ENCODE results near the gene RAB8B.

Gene RAB8B

DNA sequence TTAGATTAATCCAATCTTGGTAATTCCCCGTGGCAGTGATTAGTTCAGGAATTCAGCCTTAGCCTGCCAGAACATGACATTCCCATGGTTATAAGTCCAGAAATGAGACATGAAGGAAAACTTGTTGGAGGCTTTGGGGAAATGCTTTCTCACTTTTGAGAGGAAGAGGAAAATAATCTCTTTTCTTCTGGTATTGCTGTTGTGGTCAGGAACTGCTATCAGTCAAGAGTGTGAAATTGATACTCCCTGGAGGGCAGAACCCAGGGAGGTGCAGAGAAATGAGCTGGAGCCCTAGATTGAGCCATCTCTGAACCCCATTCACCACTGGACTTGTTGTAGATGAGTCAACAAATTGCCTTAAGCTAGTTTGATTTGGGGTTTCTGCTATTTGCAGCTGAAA lies 49.4 kb downstream of the RAB8B start:
- WGBS (ENCODE audit: insufficient coverage) = no CpG with 5 or more reads among the region's 1 CpG
- peak in 2 of 3 donors; percentile 44 to 61 for DNase-seq
- H3K36me3 ChIP-seq (ENCODE audit: control insufficient read depth in 4 of 4, insufficient read depth in 4 of 4, low read length in 3 of 4) = peaks cover 0 to 4% (median 3%) of the 10 kb centered on the region in 4 experiments
- no peak overlapping the region for H3K4me3 ChIP-seq (ENCODE audit: control insufficient read depth in 1 of 7, extremely low read depth in 1 of 7, insufficient read depth in 4 of 7, low read depth in 2 of 7, low read length in 6 of 7)
- no peak overlapping the region for H3K27ac ChIP-seq (ENCODE audit: insufficient read depth in 1 of 2, low read depth in 1 of 2, low read length in 2 of 2, poor library complexity in 1 of 2, severe bottlenecking in 2 of 2)
- peaks cover 5 to 21% (median 16%) of the 10 kb centered on the region in 4 experiments for H3K4me1 ChIP-seq (ENCODE audit: control extremely low read depth in 1 of 4, control insufficient read depth in 4 of 4, insufficient read depth in 4 of 4, low read length in 3 of 4)
- H3K9me3 ChIP-seq (ENCODE audit: control extremely low read depth in 1 of 5, control insufficient read depth in 4 of 5, insufficient read depth in 2 of 5, low read depth in 1 of 5, low read length in 4 of 5) = peaks cover 0 to 6% (median 0%) of the 10 kb centered on the region in 5 experiments
- no peaks in the 10 kb centered on the region for H3K27me3 ChIP-seq (replicated peaks in 2 of 5; ENCODE audit: control insufficient read depth in 4 of 5, insufficient read depth in 5 of 5, low read length in 4 of 5)
- ChIA-PET CTCF (interaction anchor here (0.6 to 2.7 kb wide), 6 partner anchors 10 to 191 kb away, joined by 3 to 6 read pairs (median 4); no protein-coding TSS in a partner anchor), POLR2A (interaction anchor here (0.6 to 0.7 kb wide), 2 partner anchors 30 to 40 kb away, joined by 4 to 6 read pairs; no protein-coding TSS in a partner anchor)

DNA sequence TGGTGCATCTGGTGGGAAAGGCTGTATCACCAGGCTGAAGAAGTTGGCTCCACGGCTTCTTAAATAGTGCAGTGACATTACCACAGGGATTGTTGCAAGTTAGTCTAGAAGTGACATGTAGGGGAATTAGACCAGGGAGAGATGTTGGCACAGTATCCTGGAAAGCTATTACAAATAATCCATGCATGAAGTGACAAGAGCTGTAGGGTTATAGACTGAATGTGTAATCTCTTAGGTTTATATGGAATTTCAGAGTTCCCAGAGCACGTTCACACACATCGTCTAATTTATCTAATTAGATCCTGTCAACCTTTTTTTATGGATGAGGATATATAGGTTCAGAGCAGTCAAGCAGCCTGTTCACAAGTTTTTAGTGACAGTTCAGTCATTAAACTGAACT lies 50.7 kb downstream of the RAB8B start:
- Histone ChIP-seq H3K27me3 (replicated peaks in 2 of 5; ENCODE audit: control insufficient read depth in 4 of 5, insufficient read depth in 5 of 5, low read length in 4 of 5) (no peaks in the 10 kb centered on the region), H3K9me3 (ENCODE audit: control extremely low read depth in 1 of 5, control insufficient read depth in 4 of 5, insufficient read depth in 2 of 5, low read depth in 1 of 5, low read length in 4 of 5) (peaks cover 0 to 6% (median 0%) of the 10 kb centered on the region in 5 experiments), H3K4me3 (ENCODE audit: control insufficient read depth in 1 of 7, extremely low read depth in 1 of 7, insufficient read depth in 4 of 7, low read depth in 2 of 7, low read length in 6 of 7) (no peak overlapping the region), H3K4me1 (ENCODE audit: control extremely low read depth in 1 of 4, control insufficient read depth in 4 of 4, insufficient read depth in 4 of 4, low read length in 3 of 4) (peaks cover 0 to 13% (median 7%) of the 10 kb centered on the region in 4 experiments), H3K36me3 (ENCODE audit: control insufficient read depth in 4 of 4, insufficient read depth in 4 of 4, low read length in 3 of 4) (peaks cover 0 to 4% (median 2%) of the 10 kb centered on the region in 4 experiments), H3K27ac (ENCODE audit: insufficient read depth in 1 of 2, low read depth in 1 of 2, low read length in 2 of 2, poor library complexity in 1 of 2, severe bottlenecking in 2 of 2) (no peak overlapping the region)
- no peak for DNase-seq
- POLR2A ChIA-PET = no interaction called here
- 100% methylated on average over 1 of the region's 3 CpGs for WGBS (ENCODE audit: insufficient coverage)
- CTCF ChIA-PET = interaction anchor here (0.6 to 0.7 kb wide), 2 partner anchors 36 to 38 kb away, joined by 3 read pairs; no protein-coding TSS in a partner anchor

DNA sequence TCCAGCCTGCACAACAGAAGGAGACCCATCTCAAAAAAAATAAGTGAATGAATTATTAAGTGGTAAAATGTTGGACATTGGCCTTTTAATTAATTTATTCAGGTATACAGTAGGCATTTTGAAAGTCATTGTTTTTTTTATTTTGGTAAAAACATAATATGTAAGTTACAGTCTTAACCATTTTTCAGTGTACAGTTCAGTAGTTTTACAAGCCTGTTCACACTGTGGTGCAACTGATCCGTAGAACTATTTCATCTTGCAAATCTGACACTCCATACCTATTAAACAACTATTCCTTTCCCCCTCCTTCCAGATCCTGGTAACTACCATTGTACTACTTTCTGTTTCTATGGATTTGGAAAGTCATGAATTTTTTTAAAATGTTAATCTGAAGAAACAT lies 51.9 kb downstream of the RAB8B start:
- Histone ChIP-seq H3K4me1 (ENCODE audit: control extremely low read depth in 1 of 4, control insufficient read depth in 4 of 4, insufficient read depth in 4 of 4, low read length in 3 of 4) (peaks cover 0 to 13% (median 7%) of the 10 kb centered on the region in 4 experiments), H3K27me3 (replicated peaks in 2 of 5; ENCODE audit: control insufficient read depth in 4 of 5, insufficient read depth in 5 of 5, low read length in 4 of 5) (no peaks in the 10 kb centered on the region), H3K4me3 (ENCODE audit: control insufficient read depth in 1 of 7, extremely low read depth in 1 of 7, insufficient read depth in 4 of 7, low read depth in 2 of 7, low read length in 6 of 7) (no peak overlapping the region), H3K36me3 (ENCODE audit: control insufficient read depth in 4 of 4, insufficient read depth in 4 of 4, low read length in 3 of 4) (peaks cover 0 to 6% (median 4%) of the 10 kb centered on the region in 4 experiments), H3K27ac (ENCODE audit: insufficient read depth in 1 of 2, low read depth in 1 of 2, low read length in 2 of 2, poor library complexity in 1 of 2, severe bottlenecking in 2 of 2) (no peak overlapping the region), H3K9me3 (ENCODE audit: control extremely low read depth in 1 of 5, control insufficient read depth in 4 of 5, insufficient read depth in 2 of 5, low read depth in 1 of 5, low read length in 4 of 5) (peaks cover 0 to 6% (median 0%) of the 10 kb centered on the region in 5 experiments)
- POLR2A ChIA-PET = interaction anchor here (0.5 kb wide), 1 partner anchor 11 kb away, joined by 3 read pairs; no protein-coding TSS in a partner anchor
- CTCF ChIA-PET = no interaction called here
- no CpG with 5 or more reads among the region's 1 CpG for WGBS (ENCODE audit: insufficient coverage)
- no peak for DNase-seq

DNA sequence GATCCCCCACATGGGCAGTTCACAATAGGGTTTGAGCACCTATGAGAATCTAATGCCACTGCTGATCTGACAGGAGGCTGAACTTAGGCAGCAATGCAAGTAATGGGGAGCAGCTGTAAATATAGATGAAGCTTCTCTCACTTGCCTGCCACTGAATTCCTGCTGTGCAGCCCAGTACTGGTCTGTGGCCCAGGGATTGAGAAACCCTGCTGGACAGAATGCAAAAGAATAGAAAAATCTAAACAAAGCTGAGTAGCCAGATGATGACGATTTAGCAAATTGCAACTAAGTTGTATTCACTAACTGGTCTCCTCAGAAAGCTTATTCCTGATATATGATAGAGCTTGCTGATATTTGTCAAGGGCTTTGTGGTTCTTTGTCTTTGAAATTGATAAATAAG lies 53.7 kb downstream of the RAB8B start:
- H3K27ac ChIP-seq (ENCODE audit: insufficient read depth in 1 of 2, low read depth in 1 of 2, low read length in 2 of 2, poor library complexity in 1 of 2, severe bottlenecking in 2 of 2) = no peak overlapping the region
- POLR2A ChIA-PET = no interaction called here
- no peaks in the 10 kb centered on the region for H3K27me3 ChIP-seq (replicated peaks in 2 of 5; ENCODE audit: control insufficient read depth in 4 of 5, insufficient read depth in 5 of 5, low read length in 4 of 5)
- CTCF ChIA-PET = no interaction called here
- DNase-seq = no peak
- H3K36me3 ChIP-seq (ENCODE audit: control insufficient read depth in 4 of 4, insufficient read depth in 4 of 4, low read length in 3 of 4) = peaks cover 0 to 16% (median 9%) of the 10 kb centered on the region in 4 experiments
- H3K4me3 ChIP-seq (ENCODE audit: control insufficient read depth in 1 of 7, extremely low read depth in 1 of 7, insufficient read depth in 4 of 7, low read depth in 2 of 7, low read length in 6 of 7) = no peak overlapping the region
- 100% methylated on average over 1 of the region's 1 CpG for WGBS (ENCODE audit: insufficient coverage)
- peaks cover 0 to 11% (median 7%) of the 10 kb centered on the region in 4 experiments for H3K4me1 ChIP-seq (ENCODE audit: control extremely low read depth in 1 of 4, control insufficient read depth in 4 of 4, insufficient read depth in 4 of 4, low read length in 3 of 4)
- H3K9me3 ChIP-seq (ENCODE audit: control extremely low read depth in 1 of 5, control insufficient read depth in 4 of 5, insufficient read depth in 2 of 5, low read depth in 1 of 5, low read length in 4 of 5) = peaks cover 0 to 6% (median 0%) of the 10 kb centered on the region in 5 experiments

DNA sequence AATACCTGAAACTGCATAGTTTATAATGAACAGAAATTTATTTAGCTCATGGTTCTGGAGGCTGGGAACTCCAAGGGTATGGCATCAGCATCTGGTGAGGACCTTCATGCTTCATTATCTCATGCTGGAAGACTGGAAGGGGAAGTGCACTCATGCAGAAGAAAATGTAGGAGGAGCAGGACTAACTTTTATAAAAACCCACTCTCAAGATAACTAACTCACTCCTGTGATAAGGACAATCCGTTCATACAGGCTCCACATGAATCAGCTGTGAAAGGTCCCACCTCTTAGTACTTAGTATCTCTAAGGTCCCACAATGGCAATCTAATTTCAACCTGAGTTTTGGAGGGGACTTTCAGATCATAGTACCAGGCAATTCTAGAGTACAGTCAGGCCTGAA lies 54.4 kb downstream of the RAB8B start:
- Histone ChIP-seq H3K36me3 (ENCODE audit: control insufficient read depth in 4 of 4, insufficient read depth in 4 of 4, low read length in 3 of 4) (peaks cover 0 to 16% (median 9%) of the 10 kb centered on the region in 4 experiments), H3K27me3 (replicated peaks in 2 of 5; ENCODE audit: control insufficient read depth in 4 of 5, insufficient read depth in 5 of 5, low read length in 4 of 5) (no peaks in the 10 kb centered on the region), H3K4me1 (ENCODE audit: control extremely low read depth in 1 of 4, control insufficient read depth in 4 of 4, insufficient read depth in 4 of 4, low read length in 3 of 4) (peaks cover 0 to 9% (median 5%) of the 10 kb centered on the region in 4 experiments), H3K4me3 (ENCODE audit: control insufficient read depth in 1 of 7, extremely low read depth in 1 of 7, insufficient read depth in 4 of 7, low read depth in 2 of 7, low read length in 6 of 7) (no peak overlapping the region), H3K9me3 (ENCODE audit: control extremely low read depth in 1 of 5, control insufficient read depth in 4 of 5, insufficient read depth in 2 of 5, low read depth in 1 of 5, low read length in 4 of 5) (peaks cover 0 to 6% (median 0%) of the 10 kb centered on the region in 5 experiments), H3K27ac (ENCODE audit: insufficient read depth in 1 of 2, low read depth in 1 of 2, low read length in 2 of 2, poor library complexity in 1 of 2, severe bottlenecking in 2 of 2) (no peak overlapping the region)
- ChIA-PET CTCF (interaction anchor here (1.2 kb wide), 1 partner anchor 40 kb away, joined by 3 read pairs; no protein-coding TSS in a partner anchor), POLR2A (no interaction called here)
- WGBS (ENCODE audit: insufficient coverage) = 85% methylated on average over 1 of the region's 1 CpG
- no peak for DNase-seq

DNA sequence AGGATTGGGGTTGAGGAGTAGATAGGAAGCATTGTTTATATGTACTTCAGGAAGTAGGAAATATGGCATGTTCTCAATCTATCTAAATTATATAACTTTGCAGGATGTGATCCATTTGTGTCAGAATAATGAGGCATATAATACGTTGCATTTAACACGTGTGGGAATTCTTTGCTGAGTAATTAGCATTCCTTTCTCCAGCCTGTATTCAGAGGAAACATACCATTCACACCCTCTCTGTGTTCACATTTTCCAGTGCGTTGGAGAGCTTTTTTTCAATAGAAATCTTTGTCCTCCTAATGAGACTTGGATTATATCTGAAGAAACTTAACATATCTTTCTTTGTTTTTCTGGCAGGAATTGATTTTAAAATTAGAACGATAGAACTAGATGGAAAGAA lies 55.0 kb downstream of the RAB8B start:
- CTCF ChIA-PET = interaction anchor here (1.1 to 1.5 kb wide), 5 partner anchors 10 to 59 kb away, joined by 3 to 5 read pairs (median 4); no protein-coding TSS in a partner anchor
- peaks cover 0 to 6% (median 0%) of the 10 kb centered on the region in 5 experiments for H3K9me3 ChIP-seq (ENCODE audit: control extremely low read depth in 1 of 5, control insufficient read depth in 4 of 5, insufficient read depth in 2 of 5, low read depth in 1 of 5, low read length in 4 of 5)
- no peak overlapping the region for H3K27ac ChIP-seq (ENCODE audit: insufficient read depth in 1 of 2, low read depth in 1 of 2, low read length in 2 of 2, poor library complexity in 1 of 2, severe bottlenecking in 2 of 2)
- no peaks in the 10 kb centered on the region for H3K27me3 ChIP-seq (replicated peaks in 2 of 5; ENCODE audit: control insufficient read depth in 4 of 5, insufficient read depth in 5 of 5, low read length in 4 of 5)
- DNase-seq = no peak
- POLR2A ChIA-PET = no interaction called here
- peaks cover under 1 to 18% (median 10%) of the 10 kb centered on the region in 4 experiments for H3K36me3 ChIP-seq (ENCODE audit: control insufficient read depth in 4 of 4, insufficient read depth in 4 of 4, low read length in 3 of 4)
- H3K4me1 ChIP-seq (ENCODE audit: control extremely low read depth in 1 of 4, control insufficient read depth in 4 of 4, insufficient read depth in 4 of 4, low read length in 3 of 4) = peaks cover 0 to 7% (median 1%) of the 10 kb centered on the region in 4 experiments
- WGBS (ENCODE audit: insufficient coverage) = no CpG with 5 or more reads among the region's 4 CpGs
- no peak overlapping the region for H3K4me3 ChIP-seq (ENCODE audit: control insufficient read depth in 1 of 7, extremely low read depth in 1 of 7, insufficient read depth in 4 of 7, low read depth in 2 of 7, low read length in 6 of 7)

DNA sequence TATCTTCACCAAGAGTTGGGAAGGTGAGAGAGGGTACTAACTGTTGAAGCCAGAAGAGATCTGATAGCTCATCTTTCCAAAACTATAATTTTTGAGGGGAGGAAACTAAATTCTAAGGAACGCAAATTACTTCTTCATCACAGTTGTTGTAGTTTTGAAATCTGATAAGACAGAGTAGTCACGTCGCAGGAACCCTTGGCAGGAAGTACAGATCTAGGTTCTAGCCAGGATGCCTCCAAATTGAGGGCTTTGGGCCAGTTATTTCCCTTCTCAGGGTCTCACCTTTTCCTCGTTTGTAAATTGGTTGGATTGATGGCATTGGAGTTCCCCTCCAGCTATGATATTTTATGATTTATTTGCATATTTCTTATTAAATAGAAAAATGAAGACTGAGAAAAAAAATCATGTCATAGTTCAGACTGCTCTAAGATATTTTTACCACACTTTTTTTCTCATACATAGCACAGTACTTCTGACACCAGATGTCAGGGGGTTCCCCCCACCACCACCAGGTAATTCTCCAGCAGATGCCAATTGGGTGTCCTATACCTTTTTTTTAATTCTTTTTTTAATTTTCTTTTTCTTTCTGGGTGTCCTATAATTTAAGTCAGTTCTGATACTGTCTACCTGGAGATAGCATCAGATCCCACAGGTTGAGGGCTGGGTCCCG lies 55.7 kb downstream of the RAB8B start:
- Histone ChIP-seq H3K9me3 (ENCODE audit: control extremely low read depth in 1 of 5, control insufficient read depth in 4 of 5, insufficient read depth in 2 of 5, low read depth in 1 of 5, low read length in 4 of 5) (peaks cover 0 to 6% (median 0%) of the 10 kb centered on the region in 5 experiments), H3K4me1 (ENCODE audit: control extremely low read depth in 1 of 4, control insufficient read depth in 4 of 4, insufficient read depth in 4 of 4, low read length in 3 of 4) (peaks cover 0 to 7% (median under 1%) of the 10 kb centered on the region in 4 experiments), H3K27ac (ENCODE audit: insufficient read depth in 1 of 2, low read depth in 1 of 2, low read length in 2 of 2, poor library complexity in 1 of 2, severe bottlenecking in 2 of 2) (no peak overlapping the region), H3K27me3 (replicated peaks in 2 of 5; ENCODE audit: control insufficient read depth in 4 of 5, insufficient read depth in 5 of 5, low read length in 4 of 5) (no peaks in the 10 kb centered on the region), H3K4me3 (ENCODE audit: control insufficient read depth in 1 of 7, extremely low read depth in 1 of 7, insufficient read depth in 4 of 7, low read depth in 2 of 7, low read length in 6 of 7) (no peak overlapping the region), H3K36me3 (ENCODE audit: control insufficient read depth in 4 of 4, insufficient read depth in 4 of 4, low read length in 3 of 4) (peaks cover 2 to 22% (median 11%) of the 10 kb centered on the region in 4 experiments)
- ChIA-PET POLR2A (no interaction called here), CTCF (interaction anchor here (1.1 to 4.3 kb wide), 7 partner anchors 11 to 79 kb away, joined by 3 to 12 read pairs (median 4); no protein-coding TSS in a partner anchor)
- WGBS (ENCODE audit: insufficient coverage) = 57% methylated on average over 4 of the region's 5 CpGs
- no peak for DNase-seq
